NCI-H146 treated with DMSO at 0.1 percent for 48 hours (cell line): ENCODE measurements around the gene PAEP.
"Not testable (repeated sequence)": the region's sequence is repeated elsewhere in the genome, so short reads cannot be mapped to it uniquely, and the experiment has no call there.

ENCODE experiments used
- DNase-seq: peaks from one replicate; lab custom pipeline; 2025; ENCODE audit not compliant: unreplicated experiment; lab: John Stamatoyannopoulos, UW

The PAEP gene

GRCh38 chr9:135561391-135562234 is at the start of gene PAEP:
PAEP (plus strand) TSS chr9:135561756.
- DNase-seq: no peak

- no peak for DNase-seq
Observed at GRCh38 chr9:135512241-135512603, 49.3 kb upstream of the PAEP start.

GRCh38 chr9:135512904-135513303 is 48.7 kb upstream of the PAEP start:
- DNase-seq: no peak

- DNase-seq: no peak
Observed at GRCh38 chr9:135513351-135513846, 48.2 kb upstream of the PAEP start.

- DNase-seq: not testable (repeated sequence)
Observed at GRCh38 chr9:135513906-135514305, 47.6 kb upstream of the PAEP start.

GRCh38 chr9:135514342-135515082 is 47.0 kb upstream of the PAEP start:
- no peak for DNase-seq

GRCh38 chr9:135515083-135515951 is 46.2 kb upstream of the PAEP start:
- DNase-seq: no peak

- no peak for DNase-seq
Observed at GRCh38 chr9:135516132-135516860, 45.3 kb upstream of the PAEP start.

GRCh38 chr9:135517407-135517822 is 44.1 kb upstream of the PAEP start:
- no peak for DNase-seq

GRCh38 chr9:135519179-135519971 is 42.2 kb upstream of the PAEP start:
- no peak for DNase-seq

- DNase-seq: no peak
Observed at GRCh38 chr9:135520916-135521607, 40.5 kb upstream of the PAEP start, which contains the start of gene LCN1. LCN1 (plus strand) TSS chr9:135521440; CDS start chr9:135521498, 58 bp downstream.

GRCh38 chr9:135521608-135522095 is 39.9 kb upstream of the PAEP start:
- no peak for DNase-seq

- no peak for DNase-seq
Observed at GRCh38 chr9:135522137-135522877, 39.2 kb upstream of the PAEP start.

GRCh38 chr9:135522931-135523330 is 38.6 kb upstream of the PAEP start:
- no peak for DNase-seq

- no peak for DNase-seq
Observed at GRCh38 chr9:135523521-135524129, 37.9 kb upstream of the PAEP start.

- DNase-seq: no peak
Observed at GRCh38 chr9:135524130-135524861, 37.3 kb upstream of the PAEP start.
